Keratinocyte (primary cell): ENCODE measurements around the gene SLIT3. TPM values are rescaled to one million over a fixed set of nuclear protein-coding genes. Genes with fewer than 3 reads are reported as not detected.

Source experiments
- DNase-seq: peaks from one replicate; pipeline ENCODE4 v3.0.0-alpha.2; 2011; ENCODE audit warnings: low read depth, missing footprints, low spot score
- FAIRE-seq: peaks from 2 replicates; lab custom pipeline; 2011; peaks lifted over from hg19 to GRCh38; lab: Jason Lieb, UNC
- H2AFZ ChIP-seq: 2 replicates; pipeline ENCODE4 v1.6.0; 2012; ENCODE audit warnings: low read length, control low read depth, inconsistent platforms; ENCODE audit not compliant: control insufficient read depth
- H3K27ac ChIP-seq: 2 replicates; pipeline ENCODE4 v1.5.1; 2011; ENCODE audit warnings: low read length; ENCODE audit not compliant: control insufficient read depth, insufficient read depth
- H3K27me3 ChIP-seq: 3 replicates; pipeline ENCODE4 v1.6.0; 2011; ENCODE audit warnings: low read length; ENCODE audit not compliant: control insufficient read depth, insufficient read depth; ENCODE audit errors: extremely low read depth
- H3K36me3 ChIP-seq, 2 experiments: 2 replicates in 1 of 2; 3 replicates in 1 of 2; pipeline ENCODE4 v1.5.1; 2011; ENCODE audit warnings: low read length in 2 of 2, mild to moderate bottlenecking in 1 of 2; ENCODE audit not compliant: control insufficient read depth in 2 of 2, insufficient read depth in 2 of 2; ENCODE audit errors: extremely low read depth in 1 of 2
- H3K4me1 ChIP-seq: 3 replicates; pipeline ENCODE4 v1.5.1; 2011; ENCODE audit warnings: low read length; ENCODE audit not compliant: control insufficient read depth, insufficient read depth; ENCODE audit errors: extremely low read depth
- H3K4me2 ChIP-seq: 3 replicates; pipeline ENCODE4 v1.6.0; 2011; ENCODE audit warnings: low read depth, low read length; ENCODE audit not compliant: control insufficient read depth, insufficient read depth; ENCODE audit errors: extremely low read depth
- H3K4me3 ChIP-seq, 3 experiments: fragments of 200-600 bp in 1 of 3; sonication (generic) in 1 of 3; 2 replicates in 2 of 3; 3 replicates in 1 of 3; pipeline ENCODE4 v1.5.1; 2011 to 2016; ENCODE audit warnings: low read length in 3 of 3, mild to moderate bottlenecking in 3 of 3, control low read depth in 2 of 3, inconsistent platforms in 1 of 3, low read depth in 1 of 3, mixed read lengths in 1 of 3, mixed run types in 1 of 3, moderate library complexity in 1 of 3; ENCODE audit not compliant: control insufficient read depth in 2 of 3, insufficient read depth in 2 of 3; ENCODE audit errors: extremely low read depth in 1 of 3
- H3K79me2 ChIP-seq: 2 replicates; pipeline ENCODE4 v1.6.0; 2012; ENCODE audit warnings: low read length; ENCODE audit not compliant: control insufficient read depth, insufficient read depth
- H3K9ac ChIP-seq: 3 replicates; pipeline ENCODE4 v1.6.0; 2011; ENCODE audit warnings: low read length; ENCODE audit not compliant: control insufficient read depth, insufficient read depth; ENCODE audit errors: extremely low read depth
- H3K9me1 ChIP-seq: 3 replicates; pipeline ENCODE4 v1.6.0; 2011; ENCODE audit warnings: low read length; ENCODE audit not compliant: control insufficient read depth, insufficient read depth; ENCODE audit errors: extremely low read depth
- H3K9me3 ChIP-seq: 2 replicates; pipeline ENCODE4 v1.5.1; 2012; ENCODE audit warnings: low read depth, low read length; ENCODE audit not compliant: control insufficient read depth
- H4K20me1 ChIP-seq: 3 replicates; pipeline ENCODE4 v1.6.0; 2011; ENCODE audit warnings: low read length; ENCODE audit not compliant: control insufficient read depth, insufficient read depth; ENCODE audit errors: extremely low read depth
- EZH2 ChIP-seq: IDR thresholded peaks from one replicate; pipeline ENCODE4 v1.6.1; 2012; ENCODE audit warnings: inconsistent platforms, mild to moderate bottlenecking, low read length, moderate library complexity
- dilution Hi-C: fragments of 300-500 bp; cut with MboI; formaldehyde crosslinking; loops from one replicate; pipeline ENCODE4 v1.7.0; 2020; ENCODE audit warnings: low sequenced_read_pairs; ENCODE audit not compliant: extremely low pct_ligation_motif_present
- polyA plus RNA-seq, 5 experiments: library from polyadenylated mRNA; depleted of rRNA in 3 of 5; stranded (reverse) in 3 of 5; stranded (forward) in 1 of 5; unstranded in 1 of 5; fragments of >200 nt; gene quantifications; 1 replicate in 1 of 5; 2 replicates in 3 of 5; 3 replicates in 1 of 5; pipeline versions ENCODE4 v1.2.1 to v1.2.3, GENCODE V29; 2011 to 2012; ENCODE audit warnings: missing spikeins in 2 of 5, low read depth in 1 of 5, low replicate concordance in 1 of 5
- TF ChIP-seq, protein P1 (sequence below), 3 experiments: IDR thresholded peaks in 1 of 3; conservative IDR thresholded peaks in 1 of 3; optimal IDR thresholded peaks in 1 of 3; 2 replicates in 2 of 3; 3 replicates in 1 of 3; pipeline versions ENCODE3 to v1.5.1; 2011; ENCODE audit warnings: low read length in 3 of 3, mild to moderate bottlenecking in 3 of 3, moderate library complexity in 2 of 3, control low read depth in 1 of 3, inconsistent platforms in 1 of 3; ENCODE audit not compliant: insufficient read depth in 2 of 3; ENCODE audit errors: extremely low read depth in 1 of 3

SLIT3 gene
- polyA plus RNA-seq, 1 donor (not counting 4 experiments of a cell fraction or from before 2014, with no cell fraction given): 2.4 TPM

DNA sequence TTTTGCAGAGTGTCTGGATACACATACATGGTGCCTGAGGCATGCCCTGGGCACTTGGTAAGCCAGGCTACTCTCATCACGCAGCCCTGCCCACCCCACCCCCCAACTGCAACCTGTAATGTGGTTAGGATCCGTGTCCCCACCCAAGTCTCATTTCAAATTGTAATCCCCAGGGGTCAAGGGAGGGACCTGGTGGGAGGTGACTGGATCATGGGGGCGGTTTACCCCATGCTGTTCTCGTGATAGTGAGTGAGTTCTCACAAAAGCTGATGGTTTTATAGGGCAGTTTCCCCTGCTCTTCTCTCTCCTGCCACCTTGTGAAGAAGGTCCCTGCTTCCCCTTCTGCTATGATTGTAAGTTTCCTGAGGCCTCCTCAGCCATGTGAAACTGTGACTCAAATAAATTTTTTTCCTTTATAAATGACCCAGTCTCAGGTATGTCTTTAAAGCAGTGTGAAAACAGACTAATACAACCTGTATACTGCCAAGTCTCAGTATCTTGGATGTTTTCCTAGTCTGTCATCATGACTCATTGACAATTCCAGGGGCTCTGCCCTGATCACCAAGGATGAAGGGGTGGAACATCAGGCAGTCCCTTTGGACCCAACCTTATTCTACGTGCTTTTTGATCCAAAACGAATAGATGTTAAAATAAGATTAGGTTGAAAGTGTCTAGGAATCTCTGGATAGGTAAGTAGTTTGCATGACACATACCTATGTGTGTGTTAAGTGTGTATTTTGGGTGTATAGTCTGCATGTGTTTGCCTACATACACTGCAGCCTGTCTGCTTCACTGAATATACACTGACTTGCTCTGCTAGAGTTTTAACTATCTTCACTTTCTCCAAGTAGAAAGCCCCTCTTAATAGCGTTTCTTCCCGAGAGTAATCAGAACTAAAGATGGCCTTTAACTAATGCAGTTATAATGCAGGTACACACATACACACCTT is 293.8 kb downstream of the SLIT3 start:
- peak overlapping the region; percentile 42 for H3K27ac ChIP-seq
- peaks cover 10% of the 10 kb centered on the region for H3K4me1 ChIP-seq
- no peaks in the 10 kb centered on the region for H3K27me3 ChIP-seq
- H3K9ac ChIP-seq: no peak overlapping the region
- dilution Hi-C loops: no loop called here
- no peaks in the 10 kb centered on the region for H3K79me2 ChIP-seq
- DNase-seq: peak; percentile 76
- H2AFZ ChIP-seq: no peak overlapping the region
- H3K4me3 ChIP-seq: no peak overlapping the region
- peak; percentile 63 for FAIRE-seq
- H3K4me2 ChIP-seq: no peak overlapping the region
- TF ChIP-seq, protein P1, sequence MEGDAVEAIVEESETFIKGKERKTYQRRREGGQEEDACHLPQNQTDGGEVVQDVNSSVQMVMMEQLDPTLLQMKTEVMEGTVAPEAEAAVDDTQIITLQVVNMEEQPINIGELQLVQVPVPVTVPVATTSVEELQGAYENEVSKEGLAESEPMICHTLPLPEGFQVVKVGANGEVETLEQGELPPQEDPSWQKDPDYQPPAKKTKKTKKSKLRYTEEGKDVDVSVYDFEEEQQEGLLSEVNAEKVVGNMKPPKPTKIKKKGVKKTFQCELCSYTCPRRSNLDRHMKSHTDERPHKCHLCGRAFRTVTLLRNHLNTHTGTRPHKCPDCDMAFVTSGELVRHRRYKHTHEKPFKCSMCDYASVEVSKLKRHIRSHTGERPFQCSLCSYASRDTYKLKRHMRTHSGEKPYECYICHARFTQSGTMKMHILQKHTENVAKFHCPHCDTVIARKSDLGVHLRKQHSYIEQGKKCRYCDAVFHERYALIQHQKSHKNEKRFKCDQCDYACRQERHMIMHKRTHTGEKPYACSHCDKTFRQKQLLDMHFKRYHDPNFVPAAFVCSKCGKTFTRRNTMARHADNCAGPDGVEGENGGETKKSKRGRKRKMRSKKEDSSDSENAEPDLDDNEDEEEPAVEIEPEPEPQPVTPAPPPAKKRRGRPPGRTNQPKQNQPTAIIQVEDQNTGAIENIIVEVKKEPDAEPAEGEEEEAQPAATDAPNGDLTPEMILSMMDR (optimal IDR thresholded peaks at IDR 0.05 in 1 of 3, IDR thresholded peaks at IDR 0.05 in 1 of 3, conservative IDR thresholded peaks at IDR 0.05 in 1 of 3; ENCODE audit: extremely low read depth in 1 of 3, insufficient read depth in 2 of 3, low read length in 3 of 3): no peak
- TF ChIP-seq EZH2: no peak
- no peaks in the 10 kb centered on the region for H4K20me1 ChIP-seq
- no peaks in the 10 kb centered on the region for H3K36me3 ChIP-seq
- no peaks in the 10 kb centered on the region for H3K9me3 ChIP-seq
- H3K9me1 ChIP-seq: no peaks in the 10 kb centered on the region

- Histone ChIP-seq H3K9me1 (no peaks in the 10 kb centered on the region), H3K9ac (no peak overlapping the region), H2AFZ (no peak overlapping the region), H3K36me3 (no peaks in the 10 kb centered on the region), H3K79me2 (no peaks in the 10 kb centered on the region), H3K27ac (no peak overlapping the region), H3K9me3 (no peaks in the 10 kb centered on the region), H3K27me3 (no peaks in the 10 kb centered on the region), H3K4me2 (no peak overlapping the region), H3K4me3 (no peak overlapping the region), H3K4me1 (peaks cover 10% of the 10 kb centered on the region), H4K20me1 (no peaks in the 10 kb centered on the region)
- dilution Hi-C loops: no loop called here
- DNase-seq: no peak
- TF ChIP-seq, protein P1 (optimal IDR thresholded peaks at IDR 0.05 in 1 of 3, IDR thresholded peaks at IDR 0.05 in 1 of 3, conservative IDR thresholded peaks at IDR 0.05 in 1 of 3; ENCODE audit: extremely low read depth in 1 of 3, insufficient read depth in 2 of 3, low read length in 3 of 3): no peak
- no peak for TF ChIP-seq EZH2
- FAIRE-seq: no peak
These were observed 296.4 kb downstream of the SLIT3 start for GRCh38 chr5:169004551-169004950.
